Natural killer cell (primary cell): ENCODE results near the gene TIFAB. TPM values are rescaled to one million over a fixed set of nuclear protein-coding genes. Genes with fewer than 3 reads are reported as not detected.

Experiments
- ATAC-seq, 3 donors: fragments of 150-1000 bp in 2 of 3; fragments of 200-7000 bp in 1 of 3; cut with Tn5 transposase; 1 replicate in 1 of 3; 2 replicates in 2 of 3; pipeline ENCODE4 v1.10.0; 2021; ENCODE audit warnings: mild to moderate bottlenecking in 2 of 3, moderate library complexity in 2 of 3
- DNase-seq, 2 donors: peaks; one replicate each; pipeline versions ENCODE4 v3.0.0 to v3.0.0-alpha.2; 2013 to 2021; ENCODE audit warnings: mixed read lengths in 1 of 2
- H3K27ac ChIP-seq: one replicate; pipeline ENCODE4 v1.5.1; 2013; ENCODE audit warnings: mild to moderate bottlenecking, low read length
- H3K27me3 ChIP-seq: one replicate; pipeline ENCODE4 v1.6.1; 2013; ENCODE audit warnings: low read length; ENCODE audit not compliant: control insufficient read depth, insufficient read depth
- H3K36me3 ChIP-seq: one replicate; pipeline ENCODE4 v1.6.1; 2013; ENCODE audit warnings: low read length; ENCODE audit not compliant: control insufficient read depth, insufficient read depth
- H3K4me1 ChIP-seq: one replicate; pipeline ENCODE4 v1.6.1; 2013; ENCODE audit warnings: low read length; ENCODE audit not compliant: control insufficient read depth, insufficient read depth
- H3K4me3 ChIP-seq: one replicate; pipeline ENCODE4 v1.5.1; 2013; ENCODE audit warnings: low read length
- H3K9me3 ChIP-seq: one replicate; pipeline ENCODE4 v1.6.1; 2013; ENCODE audit warnings: low read length; ENCODE audit not compliant: control insufficient read depth, insufficient read depth
- H3K27ac Mint-ChIP-seq, 2 donors: one replicate each; pipeline ENCODE4 v1.8.0; 2022; ENCODE audit warnings: mild to moderate bottlenecking in 2 of 2, mixed read lengths in 2 of 2, moderate library complexity in 1 of 2
- H3K27me3 Mint-ChIP-seq, 2 donors: one replicate each; pipeline ENCODE4 v1.8.0; 2022; ENCODE audit warnings: low read depth in 2 of 2, mixed read lengths in 2 of 2
- H3K36me3 Mint-ChIP-seq: one replicate; pipeline ENCODE4 v1.8.0; 2022; ENCODE audit warnings: mixed read lengths
- H3K4me1 Mint-ChIP-seq, 2 donors: one replicate each; pipeline ENCODE4 v1.8.0; 2022; ENCODE audit warnings: mixed read lengths in 2 of 2
- H3K4me3 Mint-ChIP-seq: one replicate; pipeline ENCODE4 v1.8.0; 2022; ENCODE audit warnings: mild to moderate bottlenecking, moderate library complexity, mixed read lengths
- H3K9me3 Mint-ChIP-seq, 2 donors: one replicate each; pipeline ENCODE4 v1.8.0; 2022; ENCODE audit warnings: mixed read lengths in 2 of 2
- CTCF ChIP-seq: fragments of 200-600 bp; IDR thresholded peaks from one replicate; pipeline ENCODE4 v1.8.0; 2022; ENCODE audit warnings: antibody characterized with exemption
- WGBS: methylation state at CpG from one replicate; pipeline ENCODE4 v1.1.7; 2013; ENCODE audit warnings: missing lambda C conversion rate; ENCODE audit not compliant: insufficient coverage; 5-methylcytosine and 5-hydroxymethylcytosine counted together
- intact Hi-C: fragments of 100-400 bp; cut with micrococcal nuclease; formaldehyde crosslinking; loops from one replicate; pipeline ENCODE4 v1.14.2; 2022
- total RNA-seq, 4 donors: library from RNA; stranded (reverse); fragments of 120-200 nt in 1 of 4; gene quantifications; one replicate each; pipeline versions ENCODE4 v1.2.3 to v1.2.4, GENCODE V29; 2013 to 2022

TIFAB gene
- total RNA-seq, 3 donors from 2014 or later (not counting 1 experiment from before 2014, with no cell fraction given), result 0.05 to 0.21 TPM; not detected in 1

GRCh38 chr5:135460246-135461033, 8.3 kb upstream of the TIFAB start:
- no peak overlapping the region for H3K4me3 Mint-ChIP-seq
- no peaks in the 10 kb centered on the region for H3K9me3 Mint-ChIP-seq
- DNase-seq (no peak), ATAC-seq (no peak)
- Histone ChIP-seq H3K4me1 (peaks cover 5% of the 10 kb centered on the region), H3K36me3 (no peaks in the 10 kb centered on the region), H3K9me3 (no peaks in the 10 kb centered on the region), H3K27me3 (no peaks in the 10 kb centered on the region), H3K27ac (no peak overlapping the region), H3K4me3 (no peak overlapping the region)
- peaks cover 11 to 15% of the 10 kb centered on the region in 2 donors for H3K27me3 Mint-ChIP-seq
- no peak overlapping the region for H3K27ac Mint-ChIP-seq
- no peaks in the 10 kb centered on the region for H3K4me1 Mint-ChIP-seq
- no peak for TF ChIP-seq CTCF
- 86% methylated on average over 11 of the region's 11 CpGs for WGBS
- no peaks in the 10 kb centered on the region for H3K36me3 Mint-ChIP-seq
- intact Hi-C loops, result no loop called here

GRCh38 chr5:135458921-135459331, 6.8 kb upstream of the TIFAB start:
- no peak overlapping the region for H3K27ac ChIP-seq
- H3K4me1 ChIP-seq, result peaks cover 5% of the 10 kb centered on the region
- no peaks in the 10 kb centered on the region for H3K36me3 ChIP-seq
- H3K27ac Mint-ChIP-seq, result no peak overlapping the region
- H3K27me3 ChIP-seq, result no peaks in the 10 kb centered on the region
- intact Hi-C loops, result no loop called here
- H3K4me3 Mint-ChIP-seq, result no peak overlapping the region
- no peaks in the 10 kb centered on the region for H3K36me3 Mint-ChIP-seq
- WGBS, result 50% methylated on average over 5 of the region's 5 CpGs
- peaks cover 6 to 8% of the 10 kb centered on the region in 2 donors for H3K27me3 Mint-ChIP-seq
- H3K9me3 ChIP-seq, result no peaks in the 10 kb centered on the region
- H3K9me3 Mint-ChIP-seq, result no peaks in the 10 kb centered on the region
- no peak overlapping the region for H3K4me3 ChIP-seq
- H3K4me1 Mint-ChIP-seq, result no peaks in the 10 kb centered on the region
- TF ChIP-seq CTCF, result no peak
- ATAC-seq (no peak), DNase-seq (no peak)

- no peak overlapping the region for H3K27ac Mint-ChIP-seq
- H3K9me3 ChIP-seq, result no peaks in the 10 kb centered on the region
- H3K4me3 ChIP-seq, result no peak overlapping the region
- WGBS, result 93% methylated on average over 4 of the region's 4 CpGs
- no peak overlapping the region for H3K27ac ChIP-seq
- H3K27me3 Mint-ChIP-seq, result peaks cover 3 to 6% of the 10 kb centered on the region in 2 donors
- intact Hi-C loops, result no loop called here
- ATAC-seq (no peak), DNase-seq (no peak)
- no peaks in the 10 kb centered on the region for H3K4me1 Mint-ChIP-seq
- no peaks in the 10 kb centered on the region for H3K9me3 Mint-ChIP-seq
- no peaks in the 10 kb centered on the region for H3K27me3 ChIP-seq
- TF ChIP-seq CTCF, result no peak
- H3K36me3 ChIP-seq, result no peaks in the 10 kb centered on the region
- no peaks in the 10 kb centered on the region for H3K36me3 Mint-ChIP-seq
- no peak overlapping the region for H3K4me3 Mint-ChIP-seq
- peaks cover 5% of the 10 kb centered on the region for H3K4me1 ChIP-seq
Measured at GRCh38 chr5:135458356-135458755, 6.2 kb upstream of the TIFAB start.
